PFSK-1 (cell line): ENCODE data around the gene BEGAIN.

Experiments used
- POLR2AphosphoS5 ChIP-seq: IDR thresholded peaks from 2 replicates; pipeline ENCODE4 v1.6.1; 2012; ENCODE audit warnings: low read depth, mild to moderate bottlenecking, control low read depth, low read length, moderate library complexity
- REST ChIP-seq, 2 experiments: IDR thresholded peaks; 2 replicates each; pipeline versions ENCODE4 v1.6.1 to v1.8.0; 2011 to 2012; ENCODE audit warnings: low read depth in 2 of 2, low read length in 2 of 2, control low read depth in 1 of 2, inconsistent platforms in 1 of 2, mild to moderate bottlenecking in 1 of 2, moderate library complexity in 1 of 2; ENCODE audit not compliant: insufficient read depth in 1 of 2
- TAF1 ChIP-seq: IDR thresholded peaks from 2 replicates; pipeline ENCODE4 v1.6.1; 2012; ENCODE audit warnings: low read length, control low read depth, borderline replicate concordance; ENCODE audit not compliant: insufficient read depth

- TF ChIP-seq TAF1 (no peak), POLR2AphosphoS5 (no peak), REST (IDR thresholded peaks at IDR 0.05; ENCODE audit: insufficient read depth in 1 of 2, low read depth in 2 of 2, low read length in 2 of 2) (no peak)
These were observed 6.6 kb downstream of the BEGAIN start for GRCh38 chr14:100580316-100581227.
